ENCODE data around the gene ZFP69.

DNA sequence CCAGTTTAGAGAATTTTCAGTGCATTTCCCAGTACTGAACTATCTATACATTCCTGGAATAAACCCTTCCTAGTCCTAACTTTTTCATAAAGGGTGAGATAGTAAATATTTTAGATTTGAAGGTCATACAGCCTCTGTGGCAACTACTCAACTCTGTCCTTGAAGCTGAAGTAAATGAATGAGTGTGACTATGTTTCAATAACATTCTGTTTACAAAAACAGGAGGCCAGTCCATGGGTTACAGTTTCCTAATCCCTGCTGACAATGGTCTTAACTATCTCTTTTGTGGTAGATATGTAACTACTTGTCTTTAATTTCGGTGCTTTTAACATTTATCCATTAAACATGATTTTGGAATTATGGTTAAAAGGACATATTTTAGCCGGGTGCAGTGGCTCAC is 58.6 kb downstream of the ZFP69 start:
- no peak for TF ChIP-seq EZH2 (IDR thresholded peaks at IDR 0.05; ENCODE audit: borderline replicate concordance, low read depth, low read length, severe bottlenecking)
- TF ChIP-seq, protein P1, sequence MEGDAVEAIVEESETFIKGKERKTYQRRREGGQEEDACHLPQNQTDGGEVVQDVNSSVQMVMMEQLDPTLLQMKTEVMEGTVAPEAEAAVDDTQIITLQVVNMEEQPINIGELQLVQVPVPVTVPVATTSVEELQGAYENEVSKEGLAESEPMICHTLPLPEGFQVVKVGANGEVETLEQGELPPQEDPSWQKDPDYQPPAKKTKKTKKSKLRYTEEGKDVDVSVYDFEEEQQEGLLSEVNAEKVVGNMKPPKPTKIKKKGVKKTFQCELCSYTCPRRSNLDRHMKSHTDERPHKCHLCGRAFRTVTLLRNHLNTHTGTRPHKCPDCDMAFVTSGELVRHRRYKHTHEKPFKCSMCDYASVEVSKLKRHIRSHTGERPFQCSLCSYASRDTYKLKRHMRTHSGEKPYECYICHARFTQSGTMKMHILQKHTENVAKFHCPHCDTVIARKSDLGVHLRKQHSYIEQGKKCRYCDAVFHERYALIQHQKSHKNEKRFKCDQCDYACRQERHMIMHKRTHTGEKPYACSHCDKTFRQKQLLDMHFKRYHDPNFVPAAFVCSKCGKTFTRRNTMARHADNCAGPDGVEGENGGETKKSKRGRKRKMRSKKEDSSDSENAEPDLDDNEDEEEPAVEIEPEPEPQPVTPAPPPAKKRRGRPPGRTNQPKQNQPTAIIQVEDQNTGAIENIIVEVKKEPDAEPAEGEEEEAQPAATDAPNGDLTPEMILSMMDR (IDR thresholded peaks at IDR 0.05; ENCODE audit: extremely low read depth in 1 of 2, insufficient read depth in 1 of 2, low read depth in 1 of 2, low read length in 2 of 2), result no peak
- no peak for TF ChIP-seq MAX (IDR thresholded peaks at IDR 0.05; ENCODE audit: insufficient read depth, insufficient read length)
- TF ChIP-seq POLR2AphosphoS5 (IDR thresholded peaks at IDR 0.05; ENCODE audit: insufficient read depth, low read depth, low read length), result no peak
